Measurements from ENCODE around the gene PTPRT.

- TF ChIP-seq POLR2A (IDR thresholded peaks at IDR 0.05; ENCODE audit: low read length) (no peak), RFX5 (IDR thresholded peaks at IDR 0.05) (no peak), RAD21 (conservative IDR thresholded peaks at IDR 0.05 in 1 of 2, IDR thresholded peaks at IDR 0.05 in 1 of 2) (no peak), SMC3 (IDR thresholded peaks at IDR 0.05) (no peak), JUN (IDR thresholded peaks at IDR 0.05) (no peak), CBX8 (IDR thresholded peaks at IDR 0.05) (no peak), RARB (CRISPR knock-in tag; IDR thresholded peaks at IDR 0.05) (no peak), CHD4 (IDR thresholded peaks at IDR 0.05; ENCODE audit: borderline replicate concordance) (no peak), KDM1A (IDR thresholded peaks at IDR 0.05; ENCODE audit: low read depth) (no peak), CBX2 (IDR thresholded peaks at IDR 0.05; ENCODE audit: borderline replicate concordance, low read depth) (no peak)
- TF ChIP-seq, protein P1, sequence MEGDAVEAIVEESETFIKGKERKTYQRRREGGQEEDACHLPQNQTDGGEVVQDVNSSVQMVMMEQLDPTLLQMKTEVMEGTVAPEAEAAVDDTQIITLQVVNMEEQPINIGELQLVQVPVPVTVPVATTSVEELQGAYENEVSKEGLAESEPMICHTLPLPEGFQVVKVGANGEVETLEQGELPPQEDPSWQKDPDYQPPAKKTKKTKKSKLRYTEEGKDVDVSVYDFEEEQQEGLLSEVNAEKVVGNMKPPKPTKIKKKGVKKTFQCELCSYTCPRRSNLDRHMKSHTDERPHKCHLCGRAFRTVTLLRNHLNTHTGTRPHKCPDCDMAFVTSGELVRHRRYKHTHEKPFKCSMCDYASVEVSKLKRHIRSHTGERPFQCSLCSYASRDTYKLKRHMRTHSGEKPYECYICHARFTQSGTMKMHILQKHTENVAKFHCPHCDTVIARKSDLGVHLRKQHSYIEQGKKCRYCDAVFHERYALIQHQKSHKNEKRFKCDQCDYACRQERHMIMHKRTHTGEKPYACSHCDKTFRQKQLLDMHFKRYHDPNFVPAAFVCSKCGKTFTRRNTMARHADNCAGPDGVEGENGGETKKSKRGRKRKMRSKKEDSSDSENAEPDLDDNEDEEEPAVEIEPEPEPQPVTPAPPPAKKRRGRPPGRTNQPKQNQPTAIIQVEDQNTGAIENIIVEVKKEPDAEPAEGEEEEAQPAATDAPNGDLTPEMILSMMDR (IDR thresholded peaks at IDR 0.05), result no peak
- TF ChIP-seq, protein P2, sequence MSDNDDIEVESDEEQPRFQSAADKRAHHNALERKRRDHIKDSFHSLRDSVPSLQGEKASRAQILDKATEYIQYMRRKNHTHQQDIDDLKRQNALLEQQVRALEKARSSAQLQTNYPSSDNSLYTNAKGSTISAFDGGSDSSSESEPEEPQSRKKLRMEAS (IDR thresholded peaks at IDR 0.05), result no peak
These were observed 1071.7 kb downstream of the PTPRT start for GRCh38 chr20:42118001-42118400.

All from A549 (cell line).